ENCODE data around the gene LY6G6C.

LY6G6C gene

DNA sequence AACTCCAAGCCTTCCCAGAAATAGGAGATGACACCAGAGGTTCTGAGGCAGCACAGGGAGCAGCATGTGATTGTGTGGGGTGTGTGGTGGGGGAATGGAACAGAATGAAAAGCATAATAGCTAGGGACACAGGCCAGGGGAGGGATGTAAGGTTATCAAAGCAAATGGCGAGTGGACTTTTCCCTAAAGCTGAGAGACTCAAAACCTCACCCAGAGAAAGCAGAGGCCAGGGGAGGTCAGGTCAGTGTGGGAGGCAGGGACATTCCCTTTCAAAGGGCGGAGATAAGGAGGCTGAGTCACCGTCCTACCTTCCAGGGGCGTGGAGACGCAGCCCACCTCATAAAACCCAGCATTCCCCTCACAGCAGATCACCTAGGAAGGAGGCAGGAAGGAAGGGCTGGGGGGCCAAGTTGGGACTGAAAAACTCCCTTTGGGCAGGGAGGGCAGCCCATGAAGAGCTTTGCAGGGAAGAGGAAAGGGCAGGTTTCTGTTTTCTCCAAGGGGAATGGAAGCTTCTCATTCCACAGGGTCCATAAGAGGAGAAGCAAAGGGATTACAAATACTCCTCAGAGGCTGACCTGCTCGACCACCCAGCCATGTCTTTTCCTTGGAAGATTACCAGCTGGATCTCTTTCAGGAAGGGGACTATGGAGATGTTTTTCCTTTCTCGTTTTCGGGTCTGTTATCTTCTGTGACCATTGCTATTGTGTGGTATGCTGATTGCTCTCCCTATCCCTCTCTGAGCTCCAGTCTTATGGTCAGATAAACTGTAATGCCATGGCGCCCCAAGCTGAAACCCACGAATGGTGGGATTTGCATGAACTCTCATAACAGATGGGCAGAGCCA is 31.1 kb downstream of the LY6G6C start:
- TF ChIP-seq, protein P1, sequence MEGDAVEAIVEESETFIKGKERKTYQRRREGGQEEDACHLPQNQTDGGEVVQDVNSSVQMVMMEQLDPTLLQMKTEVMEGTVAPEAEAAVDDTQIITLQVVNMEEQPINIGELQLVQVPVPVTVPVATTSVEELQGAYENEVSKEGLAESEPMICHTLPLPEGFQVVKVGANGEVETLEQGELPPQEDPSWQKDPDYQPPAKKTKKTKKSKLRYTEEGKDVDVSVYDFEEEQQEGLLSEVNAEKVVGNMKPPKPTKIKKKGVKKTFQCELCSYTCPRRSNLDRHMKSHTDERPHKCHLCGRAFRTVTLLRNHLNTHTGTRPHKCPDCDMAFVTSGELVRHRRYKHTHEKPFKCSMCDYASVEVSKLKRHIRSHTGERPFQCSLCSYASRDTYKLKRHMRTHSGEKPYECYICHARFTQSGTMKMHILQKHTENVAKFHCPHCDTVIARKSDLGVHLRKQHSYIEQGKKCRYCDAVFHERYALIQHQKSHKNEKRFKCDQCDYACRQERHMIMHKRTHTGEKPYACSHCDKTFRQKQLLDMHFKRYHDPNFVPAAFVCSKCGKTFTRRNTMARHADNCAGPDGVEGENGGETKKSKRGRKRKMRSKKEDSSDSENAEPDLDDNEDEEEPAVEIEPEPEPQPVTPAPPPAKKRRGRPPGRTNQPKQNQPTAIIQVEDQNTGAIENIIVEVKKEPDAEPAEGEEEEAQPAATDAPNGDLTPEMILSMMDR (IDR thresholded peaks at IDR 0.05; ENCODE audit: control insufficient read depth, insufficient read depth, low read depth, low read length, missing control alignments): no peak
- H3K4me3 ChIP-seq (ENCODE audit: control insufficient read depth, low read depth, low read length): no peak overlapping the region
- DNase-seq (ENCODE audit: low read depth): no peak

DNA sequence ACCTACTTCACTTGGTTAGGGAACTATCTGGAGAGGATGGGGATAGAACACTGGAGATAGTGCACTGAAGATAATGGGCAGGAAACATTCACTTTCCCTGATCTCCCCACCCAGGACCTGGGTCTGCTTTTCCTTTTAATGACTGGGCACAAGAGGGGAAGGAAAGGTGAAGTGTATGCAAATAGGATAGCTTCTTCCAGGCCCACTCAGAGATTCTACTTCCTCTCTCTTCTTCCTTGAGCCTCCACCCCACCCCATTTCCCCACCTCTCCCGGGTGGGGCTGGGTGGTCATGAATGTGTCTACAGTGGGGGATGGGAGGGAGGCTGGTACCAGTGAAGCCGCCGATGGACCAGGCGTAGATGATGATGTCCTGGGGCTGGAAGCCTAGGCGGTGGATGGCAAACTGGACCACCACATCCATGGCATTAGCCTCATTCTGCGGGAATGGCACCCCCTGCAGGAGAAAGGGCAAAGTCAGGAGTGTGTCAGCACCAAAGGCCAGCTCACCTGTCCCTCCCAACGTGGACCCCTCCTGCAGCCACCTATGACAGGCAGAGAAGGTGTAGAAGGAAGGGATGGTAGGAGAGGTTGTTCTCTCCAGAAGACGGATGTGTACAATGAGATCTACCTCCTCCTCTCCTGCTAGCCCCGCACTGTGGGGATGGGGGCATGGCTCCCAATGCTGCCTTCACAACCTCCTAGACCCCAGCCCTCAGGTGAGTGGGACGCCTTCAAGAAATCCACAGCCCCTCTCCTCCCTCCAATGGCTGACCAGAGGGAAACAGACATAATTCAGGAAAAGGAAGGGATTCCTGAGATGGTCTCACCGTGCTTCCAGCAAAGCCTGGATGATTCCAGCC is 32.1 kb downstream of the LY6G6C start:
- TF ChIP-seq, protein P1 (IDR thresholded peaks at IDR 0.05; ENCODE audit: control insufficient read depth, insufficient read depth, low read depth, low read length, missing control alignments): peak; percentile 59
- H3K4me3 ChIP-seq (ENCODE audit: control insufficient read depth, low read depth, low read length): no peak overlapping the region
- no peak for DNase-seq (ENCODE audit: low read depth)

DNA sequence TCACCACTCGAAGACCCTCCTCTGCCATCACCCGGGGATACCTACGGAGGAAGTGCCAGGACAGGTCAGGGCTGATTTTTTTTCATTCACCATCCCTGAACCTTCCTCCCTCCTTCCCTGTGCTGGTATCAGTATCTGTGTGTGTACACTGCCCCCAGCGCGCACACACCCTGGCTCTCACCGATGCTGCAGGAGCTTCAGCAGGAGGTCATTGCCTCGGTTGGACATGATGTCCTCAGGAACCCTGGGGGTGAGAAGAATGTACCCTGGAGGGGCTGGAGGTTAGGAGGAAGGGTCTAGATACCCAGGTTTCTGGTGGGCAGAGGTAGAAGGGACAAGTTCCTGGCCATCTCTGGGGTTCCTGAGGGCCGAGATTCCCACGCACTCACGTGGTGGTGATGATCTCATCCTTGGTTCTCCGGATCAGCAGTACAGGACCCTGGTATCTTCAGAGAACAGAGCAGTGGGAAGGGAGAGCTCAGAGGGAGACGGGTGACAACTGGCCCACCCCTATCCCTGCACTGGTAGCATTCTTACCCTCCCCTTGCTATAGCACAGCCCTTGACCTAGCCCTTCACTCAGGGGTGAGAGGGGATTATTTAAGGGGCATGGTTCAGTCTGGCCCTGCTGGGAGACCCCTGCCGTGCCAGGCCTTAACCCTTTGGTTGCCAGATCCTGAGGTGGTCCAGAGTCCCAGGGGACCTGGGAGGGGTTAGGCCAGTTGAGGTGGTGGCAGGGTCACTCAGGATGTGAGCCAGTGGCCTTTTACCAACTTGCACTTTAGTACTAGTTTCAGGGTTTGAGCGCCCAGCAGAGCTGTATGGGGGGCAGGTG is 33.5 kb downstream of the LY6G6C start:
- DNase-seq (ENCODE audit: low read depth): no peak
- TF ChIP-seq, protein P1 (IDR thresholded peaks at IDR 0.05; ENCODE audit: control insufficient read depth, insufficient read depth, low read depth, low read length, missing control alignments): no peak
- H3K4me3 ChIP-seq (ENCODE audit: control insufficient read depth, low read depth, low read length): no peak overlapping the region

DNA sequence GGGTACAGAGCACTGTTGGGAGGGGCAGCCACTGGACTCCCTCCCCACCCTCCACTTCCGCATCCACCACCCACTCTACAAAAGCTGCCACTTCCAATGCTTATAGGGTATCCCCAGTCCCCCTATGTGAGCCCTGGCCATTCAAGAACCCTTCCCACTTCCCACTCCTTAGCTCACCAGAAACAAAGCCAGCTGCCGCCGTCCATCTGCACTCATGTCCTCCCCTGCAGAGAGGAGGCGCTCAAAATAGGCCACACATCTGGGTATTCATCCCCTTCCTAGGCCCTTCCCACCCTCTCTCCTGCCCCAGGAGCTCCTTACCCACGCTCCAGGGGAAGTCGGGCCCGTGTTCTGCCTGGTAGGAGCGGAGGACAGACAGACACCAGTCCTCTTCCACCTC is 34.2 kb downstream of the LY6G6C start:
- H3K4me3 ChIP-seq (ENCODE audit: control insufficient read depth, low read depth, low read length): no peak overlapping the region
- TF ChIP-seq, protein P1 (IDR thresholded peaks at IDR 0.05; ENCODE audit: control insufficient read depth, insufficient read depth, low read depth, low read length, missing control alignments): no peak
- DNase-seq (ENCODE audit: low read depth): no peak

GRCh38 chr6:31686483-31686882 is 35.1 kb downstream of the LY6G6C start:
- no peak for DNase-seq (ENCODE audit: low read depth)
- TF ChIP-seq, protein P1 (IDR thresholded peaks at IDR 0.05; ENCODE audit: control insufficient read depth, insufficient read depth, low read depth, low read length, missing control alignments): no peak

DNA sequence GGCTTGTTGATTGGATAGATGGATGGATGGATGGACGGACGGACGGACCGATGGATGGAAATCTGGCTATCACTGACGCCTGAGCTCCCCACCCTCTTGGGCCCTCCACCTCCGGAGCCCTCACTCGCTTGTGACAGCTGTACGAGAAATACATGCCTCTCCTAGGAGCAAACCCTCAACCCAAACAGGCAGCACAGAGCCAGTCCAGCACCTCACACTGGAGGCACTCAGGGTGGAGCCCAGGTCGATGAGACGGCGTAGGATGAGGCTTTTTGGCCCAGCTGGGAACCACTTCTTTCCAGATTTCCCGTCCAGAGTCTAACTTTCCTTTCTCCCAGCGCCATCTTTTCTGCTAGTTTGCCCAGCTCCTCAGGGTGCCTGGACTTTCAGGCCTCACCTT is 38.0 kb downstream of the LY6G6C start:
- DNase-seq (ENCODE audit: low read depth): no peak
- TF ChIP-seq, protein P1 (IDR thresholded peaks at IDR 0.05; ENCODE audit: control insufficient read depth, insufficient read depth, low read depth, low read length, missing control alignments): no peak
- H3K4me3 ChIP-seq (ENCODE audit: control insufficient read depth, low read depth, low read length): no peak overlapping the region

More at GRCh38 chr6:31686483-31686882, 35.1 kb downstream of the LY6G6C start:
- H3K4me3 ChIP-seq (ENCODE audit: control insufficient read depth, low read depth, low read length): no peak overlapping the region

Data from AG09309 (cell line).